Inferior parietal cortex (tissue), 1 donor: ENCODE results near the gene LARGE1.

ENCODE experiments used
- DNase-seq: peaks from one replicate; pipeline ENCODE4 v3.0.0-alpha.2; 2016; ENCODE audit errors: extremely low spot score

The LARGE1 gene

GRCh38 chr22:33521879-33522665 lies 398.2 kb downstream of the LARGE1 start:
- no peak for DNase-seq

GRCh38 chr22:33520904-33521780 lies 399.1 kb downstream of the LARGE1 start:
- no peak for DNase-seq

GRCh38 chr22:33519974-33520903 lies 400.0 kb downstream of the LARGE1 start:
- no peak for DNase-seq

- peak; percentile 81 for DNase-seq
Observed at GRCh38 chr22:33519071-33519973, 401.0 kb downstream of the LARGE1 start.

- DNase-seq: no peak
Observed at GRCh38 chr22:33518405-33518804, 401.9 kb downstream of the LARGE1 start.

GRCh38 chr22:33515795-33516194 lies 404.5 kb downstream of the LARGE1 start:
- DNase-seq: no peak

- no peak for DNase-seq
Observed at GRCh38 chr22:33513388-33514338, 406.6 kb downstream of the LARGE1 start.

GRCh38 chr22:33512908-33513307 lies 407.4 kb downstream of the LARGE1 start:
- DNase-seq: no peak

- DNase-seq: no peak
Observed at GRCh38 chr22:33510429-33510904, 409.8 kb downstream of the LARGE1 start.

- DNase-seq: no peak
Observed at GRCh38 chr22:33504941-33505625, 415.2 kb downstream of the LARGE1 start.

GRCh38 chr22:33496112-33496511 lies 424.2 kb downstream of the LARGE1 start:
- no peak for DNase-seq

- no peak for DNase-seq
Observed at GRCh38 chr22:33493476-33494205, 426.6 kb downstream of the LARGE1 start.

GRCh38 chr22:33492210-33492651 lies 428.0 kb downstream of the LARGE1 start:
- DNase-seq: no peak

- DNase-seq: no peak
Observed at GRCh38 chr22:33487041-33487716, 433.1 kb downstream of the LARGE1 start.

GRCh38 chr22:33481550-33481949 lies 438.7 kb downstream of the LARGE1 start:
- DNase-seq: no peak

GRCh38 chr22:33477120-33478111 lies 442.9 kb downstream of the LARGE1 start:
- no peak for DNase-seq
